ENCODE results near the gene LRP1B. TPM values are rescaled to one million over a fixed set of nuclear protein-coding genes. Genes with fewer than 3 reads are reported as not detected.

Gene LRP1B
- total RNA-seq, 2 experiments from 2014 or later, result not detected

GRCh38 chr2:141782574-141782973 lies 348.2 kb downstream of the LRP1B start:
- Mint-ChIP-seq H3K36me3 (ENCODE audit: low read depth) (no peaks in the 10 kb centered on the region), H3K9me3 (ENCODE audit: low read depth) (no peaks in the 10 kb centered on the region), H3K4me3 (no peak overlapping the region), H3K27me3 (no peaks in the 10 kb centered on the region), H3K4me1 (no peaks in the 10 kb centered on the region), H3K27ac (no peak overlapping the region)
- ATAC-seq, result no peak
- no peak for DNase-seq
- ChIA-PET CTCF (no interaction called here), POLR2A (no interaction called here)
- intact Hi-C loops (cut with DNase I, micrococcal nuclease), result no loop called here

DNA sequence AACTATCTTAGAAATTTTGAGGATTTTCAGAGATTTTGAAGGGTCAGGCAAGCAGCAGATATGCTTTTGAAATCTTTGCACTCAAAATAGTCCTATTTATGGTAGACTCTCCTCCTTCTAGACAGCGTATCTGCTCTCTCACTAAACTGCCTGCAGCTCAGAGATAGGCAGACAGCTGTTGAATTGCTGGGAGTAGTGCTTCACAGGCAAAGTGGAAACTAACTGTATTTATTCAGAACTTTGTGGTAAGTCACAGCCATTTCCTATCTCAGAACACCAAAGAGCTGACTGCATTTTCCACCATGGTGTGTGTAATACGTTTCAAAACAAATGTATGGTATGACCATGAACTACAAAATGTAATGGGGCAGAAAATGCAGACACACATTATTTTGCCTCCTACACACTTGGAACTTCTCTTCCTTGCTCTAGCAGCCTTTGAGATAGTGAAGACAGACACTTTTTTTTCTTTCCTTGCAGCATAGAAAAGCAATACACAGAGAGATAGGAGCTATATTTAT lies 352.4 kb downstream of the LRP1B start:
- POLR2A ChIA-PET, result no interaction called here
- intact Hi-C loops (cut with DNase I, micrococcal nuclease), result no loop called here
- no peaks in the 10 kb centered on the region for H3K27me3 Mint-ChIP-seq
- no peaks in the 10 kb centered on the region for H3K4me1 Mint-ChIP-seq
- DNase-seq, result no peak
- CTCF ChIA-PET, result interaction anchor here (1.0 kb wide), 1 partner anchor 26 kb away, joined by 3 read pairs; no protein-coding TSS in a partner anchor
- H3K27ac Mint-ChIP-seq, result no peak overlapping the region
- no peak overlapping the region for H3K4me3 Mint-ChIP-seq
- ATAC-seq, result no peak
- H3K36me3 Mint-ChIP-seq (ENCODE audit: low read depth), result no peaks in the 10 kb centered on the region
- no peaks in the 10 kb centered on the region for H3K9me3 Mint-ChIP-seq (ENCODE audit: low read depth)

DNA sequence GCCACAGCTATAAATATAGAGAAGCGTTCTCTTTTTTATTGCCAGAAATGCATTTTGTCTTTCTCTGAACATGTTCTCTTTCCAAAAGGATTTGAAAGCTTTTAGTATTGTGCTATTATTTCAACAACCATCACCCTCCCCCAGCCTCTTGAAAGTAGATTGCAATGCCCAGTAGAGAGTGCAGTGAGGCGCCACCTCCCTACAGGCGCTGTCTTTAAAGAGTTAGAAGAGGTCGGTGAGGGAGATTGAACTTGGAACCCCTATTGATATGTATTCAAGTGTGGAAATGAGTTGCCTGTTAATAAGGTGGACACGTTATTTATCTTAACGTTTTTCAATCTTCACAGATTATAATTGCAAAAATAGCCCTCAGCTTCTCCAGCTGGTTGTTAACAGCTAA lies 360.3 kb downstream of the LRP1B start:
- Mint-ChIP-seq H3K9me3 (ENCODE audit: low read depth) (peaks cover 2% of the 10 kb centered on the region), H3K36me3 (ENCODE audit: low read depth) (no peaks in the 10 kb centered on the region), H3K4me3 (no peak overlapping the region), H3K4me1 (no peaks in the 10 kb centered on the region), H3K27ac (no peak overlapping the region), H3K27me3 (no peaks in the 10 kb centered on the region)
- CTCF ChIA-PET, result no interaction called here
- POLR2A ChIA-PET, result no interaction called here
- no peak for ATAC-seq
- intact Hi-C loops (cut with DNase I, micrococcal nuclease), result no loop called here
- no peak for DNase-seq

DNA sequence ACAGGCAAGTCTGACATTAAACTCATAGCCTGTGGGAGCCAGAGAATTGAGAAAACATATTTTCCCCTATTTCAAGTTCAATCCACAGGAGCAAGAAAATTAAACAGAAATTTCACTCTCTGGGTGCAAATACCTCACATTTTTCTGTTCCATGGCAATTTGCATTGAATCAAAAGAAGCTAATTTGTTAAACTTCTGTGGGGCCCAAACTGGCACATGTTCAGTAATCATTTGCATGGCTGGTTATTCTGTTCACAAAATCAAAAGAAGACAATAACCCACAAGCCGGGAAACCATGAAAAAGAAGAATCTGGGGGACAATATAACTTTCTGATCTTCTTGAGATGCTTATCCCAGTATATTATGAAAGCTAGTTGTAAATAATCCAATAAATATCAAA lies 363.1 kb downstream of the LRP1B start:
- POLR2A ChIA-PET, result no interaction called here
- DNase-seq (no peak), ATAC-seq (no peak)
- peaks cover 2% of the 10 kb centered on the region for H3K9me3 Mint-ChIP-seq (ENCODE audit: low read depth)
- intact Hi-C loops (cut with DNase I, micrococcal nuclease), result no loop called here
- no peaks in the 10 kb centered on the region for H3K36me3 Mint-ChIP-seq (ENCODE audit: low read depth)
- H3K4me3 Mint-ChIP-seq, result no peak overlapping the region
- H3K4me1 Mint-ChIP-seq, result no peaks in the 10 kb centered on the region
- CTCF ChIA-PET, result no interaction called here
- H3K27me3 Mint-ChIP-seq, result no peaks in the 10 kb centered on the region
- no peak overlapping the region for H3K27ac Mint-ChIP-seq

- ATAC-seq, result no peak
- H3K4me1 Mint-ChIP-seq, result no peaks in the 10 kb centered on the region
- no peak overlapping the region for H3K27ac Mint-ChIP-seq
- CTCF ChIA-PET, result no interaction called here
- no peaks in the 10 kb centered on the region for H3K36me3 Mint-ChIP-seq (ENCODE audit: low read depth)
- DNase-seq, result no peak
- intact Hi-C loops (cut with DNase I, micrococcal nuclease), result no loop called here
- H3K27me3 Mint-ChIP-seq, result no peaks in the 10 kb centered on the region
- POLR2A ChIA-PET, result no interaction called here
- H3K9me3 Mint-ChIP-seq (ENCODE audit: low read depth), result peaks cover 2% of the 10 kb centered on the region
- no peak overlapping the region for H3K4me3 Mint-ChIP-seq
These were observed 363.8 kb downstream of the LRP1B start for GRCh38 chr2:141767051-141767450.

DNA sequence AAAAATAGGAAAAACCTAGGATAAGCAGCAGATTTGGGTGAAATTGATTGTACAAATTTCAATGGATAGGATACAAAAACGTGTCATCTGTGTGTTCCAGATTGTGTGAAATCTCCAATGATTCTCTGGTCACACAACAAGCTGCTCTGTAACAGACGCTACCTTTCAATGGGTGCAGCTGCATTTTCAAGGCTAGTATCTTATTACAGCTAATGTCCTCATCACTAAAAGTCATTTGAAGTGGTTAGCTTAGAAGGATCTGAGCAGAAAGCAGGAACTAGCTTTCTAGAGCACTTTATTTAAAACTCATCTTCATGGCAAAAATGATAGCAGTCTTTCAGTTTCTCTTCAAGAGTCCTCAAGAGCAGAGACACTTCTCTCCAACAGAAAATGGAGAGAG lies 364.6 kb downstream of the LRP1B start:
- CTCF ChIA-PET, result no interaction called here
- DNase-seq, result no peak
- POLR2A ChIA-PET, result no interaction called here
- no peaks in the 10 kb centered on the region for H3K27me3 Mint-ChIP-seq
- H3K9me3 Mint-ChIP-seq (ENCODE audit: low read depth), result peaks cover 2% of the 10 kb centered on the region
- H3K36me3 Mint-ChIP-seq (ENCODE audit: low read depth), result no peaks in the 10 kb centered on the region
- H3K27ac Mint-ChIP-seq, result no peak overlapping the region
- intact Hi-C loops (cut with DNase I, micrococcal nuclease), result no loop called here
- H3K4me3 Mint-ChIP-seq, result no peak overlapping the region
- H3K4me1 Mint-ChIP-seq, result no peaks in the 10 kb centered on the region
- no peak for ATAC-seq

DNA sequence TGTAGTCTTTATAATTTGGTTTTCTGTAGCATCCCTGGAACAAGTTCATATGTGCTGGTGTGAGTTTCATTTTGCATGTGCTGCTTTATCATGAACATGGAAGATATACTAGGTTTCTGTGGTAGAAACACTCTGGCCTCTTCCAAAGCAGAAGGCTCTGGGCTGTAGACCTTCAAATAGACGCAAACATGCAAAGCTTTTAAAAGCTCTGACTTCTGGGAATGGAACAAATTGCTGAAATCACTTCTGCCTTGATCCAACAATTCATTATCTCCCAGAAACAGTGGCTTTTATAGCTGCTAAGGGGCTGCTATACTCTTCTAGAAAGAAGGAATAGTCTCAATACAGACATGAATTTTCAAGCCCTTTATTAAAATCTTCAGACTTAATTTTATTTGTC lies 382.2 kb downstream of the LRP1B start:
- H3K36me3 Mint-ChIP-seq (ENCODE audit: low read depth), result no peaks in the 10 kb centered on the region
- intact Hi-C loops (cut with DNase I, micrococcal nuclease), result no loop called here
- ChIA-PET POLR2A (no interaction called here), CTCF (no interaction called here)
- no peak overlapping the region for H3K27ac Mint-ChIP-seq
- no peaks in the 10 kb centered on the region for H3K27me3 Mint-ChIP-seq
- H3K4me1 Mint-ChIP-seq, result no peaks in the 10 kb centered on the region
- H3K9me3 Mint-ChIP-seq (ENCODE audit: low read depth), result peaks cover 8% of the 10 kb centered on the region
- no peak for DNase-seq
- H3K4me3 Mint-ChIP-seq, result no peak overlapping the region
- no peak for ATAC-seq

GRCh38 chr2:141741652-141742051 lies 389.2 kb downstream of the LRP1B start:
- POLR2A ChIA-PET, result no interaction called here
- H3K4me3 Mint-ChIP-seq, result no peak overlapping the region
- DNase-seq, result no peak

DNA sequence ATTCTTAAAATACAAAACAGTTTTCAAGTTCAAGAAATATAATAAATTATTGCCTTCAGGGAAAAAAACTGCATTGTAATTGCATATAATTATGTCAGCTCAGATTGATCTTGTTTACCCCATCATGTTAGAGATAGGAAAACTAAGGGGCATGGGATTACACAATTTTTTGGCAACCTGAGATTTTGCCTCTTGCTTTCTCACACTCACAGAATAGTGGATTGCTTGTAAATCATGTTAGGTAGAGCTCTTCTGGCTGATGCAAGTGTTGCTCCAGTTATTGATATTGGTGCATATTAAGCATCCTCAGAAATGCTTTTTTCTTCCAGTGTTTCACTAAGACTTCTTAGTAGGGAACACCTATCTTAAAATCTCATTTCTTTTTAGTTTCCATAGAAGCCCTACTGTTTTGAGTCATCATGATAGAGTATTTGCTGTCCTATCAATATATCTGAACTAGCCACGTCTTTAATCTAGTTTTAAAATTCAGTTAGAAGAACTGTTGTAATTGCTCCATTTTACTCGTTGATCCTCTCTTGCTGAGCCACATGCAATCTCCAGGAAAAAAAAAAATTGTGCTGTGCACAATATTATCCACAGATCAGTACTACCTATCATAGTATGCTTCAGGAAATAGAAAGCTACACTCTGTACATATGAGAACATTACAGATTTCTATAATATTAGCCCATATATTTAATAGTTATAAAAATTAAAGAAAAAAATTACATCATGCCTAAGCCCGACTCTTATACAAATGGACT lies 393.1 kb downstream of the LRP1B start:
- Mint-ChIP-seq H3K4me3 (no peak overlapping the region), H3K36me3 (ENCODE audit: low read depth) (no peaks in the 10 kb centered on the region), H3K4me1 (no peaks in the 10 kb centered on the region), H3K9me3 (ENCODE audit: low read depth) (peaks cover 2% of the 10 kb centered on the region), H3K27ac (no peak overlapping the region), H3K27me3 (no peaks in the 10 kb centered on the region)
- ChIA-PET CTCF (no interaction called here), POLR2A (no interaction called here)
- ATAC-seq (no peak), DNase-seq (no peak)
- intact Hi-C loops (cut with DNase I, micrococcal nuclease), result no loop called here

More at GRCh38 chr2:141741652-141742051, 389.2 kb downstream of the LRP1B start:
- Mint-ChIP-seq H3K27me3 (no peaks in the 10 kb centered on the region), H3K36me3 (ENCODE audit: low read depth) (no peaks in the 10 kb centered on the region), H3K9me3 (ENCODE audit: low read depth) (peaks cover 4% of the 10 kb centered on the region), H3K27ac (no peak overlapping the region), H3K4me1 (no peaks in the 10 kb centered on the region)
- CTCF ChIA-PET, result no interaction called here
- no peak for ATAC-seq
- intact Hi-C loops (cut with DNase I, micrococcal nuclease), result no loop called here

- no peaks in the 10 kb centered on the region for H3K27me3 Mint-ChIP-seq
- H3K4me1 Mint-ChIP-seq, result no peaks in the 10 kb centered on the region
- CTCF ChIA-PET, result no interaction called here
- ATAC-seq (no peak), DNase-seq (no peak)
- no peak overlapping the region for H3K4me3 Mint-ChIP-seq
- no peak overlapping the region for H3K27ac Mint-ChIP-seq
- POLR2A ChIA-PET, result no interaction called here
- intact Hi-C loops (cut with DNase I, micrococcal nuclease), result no loop called here
- no peaks in the 10 kb centered on the region for H3K36me3 Mint-ChIP-seq (ENCODE audit: low read depth)
- H3K9me3 Mint-ChIP-seq (ENCODE audit: low read depth), result peaks cover 2% of the 10 kb centered on the region
These were observed 394.4 kb downstream of the LRP1B start for GRCh38 chr2:141736466-141736865.

- no peak overlapping the region for H3K4me3 Mint-ChIP-seq
- peaks cover 7% of the 10 kb centered on the region for H3K9me3 Mint-ChIP-seq (ENCODE audit: low read depth)
- CTCF ChIA-PET, result no interaction called here
- no peaks in the 10 kb centered on the region for H3K36me3 Mint-ChIP-seq (ENCODE audit: low read depth)
- no peak overlapping the region for H3K27ac Mint-ChIP-seq
- DNase-seq (no peak), ATAC-seq (no peak)
- POLR2A ChIA-PET, result no interaction called here
- H3K4me1 Mint-ChIP-seq, result no peaks in the 10 kb centered on the region
- no peaks in the 10 kb centered on the region for H3K27me3 Mint-ChIP-seq
- intact Hi-C loops (cut with DNase I, micrococcal nuclease), result no loop called here
These were observed 401.9 kb downstream of the LRP1B start for GRCh38 chr2:141728886-141729285.

DNA sequence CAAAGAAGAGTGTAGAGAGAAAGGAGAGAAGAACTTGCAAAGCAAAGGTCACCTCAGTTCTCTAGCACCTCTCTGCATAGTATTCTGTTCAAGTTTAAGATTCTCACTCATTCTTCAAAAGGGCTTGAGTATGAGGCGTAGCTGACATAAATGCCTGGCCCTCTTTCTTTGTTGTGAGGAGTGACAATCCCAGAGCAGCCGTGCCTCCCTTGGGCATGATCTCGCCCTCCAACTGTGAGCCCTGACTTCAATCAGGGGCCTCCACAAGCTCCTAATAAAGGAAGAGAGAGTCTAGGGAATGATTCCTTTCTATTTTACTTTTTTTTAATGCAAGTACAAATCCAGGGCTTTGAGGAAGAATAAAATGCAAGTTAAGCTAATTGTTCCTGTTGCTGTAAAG lies 402.7 kb downstream of the LRP1B start:
- ChIA-PET CTCF (no interaction called here), POLR2A (no interaction called here)
- H3K4me1 Mint-ChIP-seq, result no peaks in the 10 kb centered on the region
- H3K4me3 Mint-ChIP-seq, result no peak overlapping the region
- no peaks in the 10 kb centered on the region for H3K36me3 Mint-ChIP-seq (ENCODE audit: low read depth)
- H3K27ac Mint-ChIP-seq, result no peak overlapping the region
- H3K27me3 Mint-ChIP-seq, result no peaks in the 10 kb centered on the region
- peaks cover 7% of the 10 kb centered on the region for H3K9me3 Mint-ChIP-seq (ENCODE audit: low read depth)
- intact Hi-C loops (cut with DNase I, micrococcal nuclease), result no loop called here
- DNase-seq, result no peak
- ATAC-seq, result no peak

GRCh38 chr2:141724426-141724825 lies 406.4 kb downstream of the LRP1B start:
- Mint-ChIP-seq H3K4me3 (no peak overlapping the region), H3K9me3 (ENCODE audit: low read depth) (peaks cover 3% of the 10 kb centered on the region), H3K27me3 (no peaks in the 10 kb centered on the region), H3K27ac (no peak overlapping the region), H3K36me3 (ENCODE audit: low read depth) (no peaks in the 10 kb centered on the region), H3K4me1 (no peaks in the 10 kb centered on the region)
- POLR2A ChIA-PET, result no interaction called here
- ATAC-seq (no peak), DNase-seq (no peak)
- intact Hi-C loops (cut with DNase I, micrococcal nuclease), result no loop called here
- CTCF ChIA-PET, result no interaction called here
